ENCODE results near the gene DDIAS. TPM values are rescaled to one million over a fixed set of nuclear protein-coding genes. Genes with fewer than 3 reads are reported as not detected.

The DDIAS gene
- total and polyA plus RNA-seq, 9 of the 15 experiments (the other 6 are each of a cell fraction or from before 2014, with no cell fraction given), result 9.4 to 27.2 (median 23.3) TPM

- H4K20me1 ChIP-seq (replicated peaks; ENCODE audit: control insufficient read depth, insufficient read depth, low read length), result no peaks in the 10 kb centered on the region; the same call in 1 of the 2 replicates
- H3K4me2 ChIP-seq (ENCODE audit: insufficient read depth, low read length), result no peak overlapping the region
- H3K9ac ChIP-seq (ENCODE audit: insufficient read depth in 1 of 2, low read depth in 2 of 2, low read length in 2 of 2), result no peak overlapping the region
- TF ChIP-seq HNRNPL (IDR thresholded peaks at IDR 0.05; ENCODE audit: low read depth, low read length), result no peak
- TF ChIP-seq ATF4 (CRISPR knock-in tag; IDR thresholded peaks at IDR 0.05), result no peak
- TF ChIP-seq, protein P1, sequence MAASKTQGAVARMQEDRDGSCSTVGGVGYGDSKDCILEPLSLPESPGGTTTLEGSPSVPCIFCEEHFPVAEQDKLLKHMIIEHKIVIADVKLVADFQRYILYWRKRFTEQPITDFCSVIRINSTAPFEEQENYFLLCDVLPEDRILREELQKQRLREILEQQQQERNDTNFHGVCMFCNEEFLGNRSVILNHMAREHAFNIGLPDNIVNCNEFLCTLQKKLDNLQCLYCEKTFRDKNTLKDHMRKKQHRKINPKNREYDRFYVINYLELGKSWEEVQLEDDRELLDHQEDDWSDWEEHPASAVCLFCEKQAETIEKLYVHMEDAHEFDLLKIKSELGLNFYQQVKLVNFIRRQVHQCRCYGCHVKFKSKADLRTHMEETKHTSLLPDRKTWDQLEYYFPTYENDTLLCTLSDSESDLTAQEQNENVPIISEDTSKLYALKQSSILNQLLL (CRISPR knock-in tag; IDR thresholded peaks at IDR 0.05; ENCODE audit: borderline replicate concordance), result no peak
- no peak for TF ChIP-seq MCM3 (IDR thresholded peaks at IDR 0.05)
- TF ChIP-seq, protein P2, sequence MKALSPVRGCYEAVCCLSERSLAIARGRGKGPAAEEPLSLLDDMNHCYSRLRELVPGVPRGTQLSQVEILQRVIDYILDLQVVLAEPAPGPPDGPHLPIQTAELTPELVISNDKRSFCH (CRISPR knock-in tag; IDR thresholded peaks at IDR 0.05), result no peak
- TF ChIP-seq, protein P2 (tag; IDR thresholded peaks at IDR 0.05), result no peak
- TF ChIP-seq, protein P3, sequence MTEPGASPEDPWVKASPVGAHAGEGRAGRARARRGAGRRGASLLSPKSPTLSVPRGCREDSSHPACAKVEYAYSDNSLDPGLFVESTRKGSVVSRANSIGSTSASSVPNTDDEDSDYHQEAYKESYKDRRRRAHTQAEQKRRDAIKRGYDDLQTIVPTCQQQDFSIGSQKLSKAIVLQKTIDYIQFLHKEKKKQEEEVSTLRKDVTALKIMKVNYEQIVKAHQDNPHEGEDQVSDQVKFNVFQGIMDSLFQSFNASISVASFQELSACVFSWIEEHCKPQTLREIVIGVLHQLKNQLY (CRISPR knock-in tag; conservative IDR thresholded peaks at IDR 0.05), result no peak
- TF ChIP-seq SAFB (IDR thresholded peaks at IDR 0.05; ENCODE audit: borderline replicate concordance, low read depth, low read length), result no peak
- peak; percentile 87 for TF ChIP-seq RBM25 (IDR thresholded peaks at IDR 0.05; ENCODE audit: low read depth, low read length, severe bottlenecking)
- no peak for TF ChIP-seq CHAMP1 (IDR thresholded peaks at IDR 0.05)
- no peak for TF ChIP-seq HDAC2 (IDR thresholded peaks at IDR 0.05)
- no peak for TF ChIP-seq C11orf30 (IDR thresholded peaks at IDR 0.05; ENCODE audit: low read depth)
- peak; percentile 73 for TF ChIP-seq BCOR (IDR thresholded peaks at IDR 0.05)
- TF ChIP-seq SIX5 (IDR thresholded peaks at IDR 0.05; ENCODE audit: borderline replicate concordance in 1 of 2, insufficient read depth in 1 of 2, low read depth in 1 of 2, low read length in 2 of 2), result no peak
- TF ChIP-seq, protein P4, sequence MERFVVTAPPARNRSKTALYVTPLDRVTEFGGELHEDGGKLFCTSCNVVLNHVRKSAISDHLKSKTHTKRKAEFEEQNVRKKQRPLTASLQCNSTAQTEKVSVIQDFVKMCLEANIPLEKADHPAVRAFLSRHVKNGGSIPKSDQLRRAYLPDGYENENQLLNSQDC (CRISPR knock-in tag; IDR thresholded peaks at IDR 0.05), result no peak
- TF ChIP-seq KDM1A (IDR thresholded peaks at IDR 0.05), result peak in 1 of 2 experiments; percentile 31; a peak in 2 of 4 replicates
- H3K4me1 ChIP-seq (replicated peaks in 1 of 2; ENCODE audit: control insufficient read depth in 2 of 2, insufficient read depth in 2 of 2, low read length in 2 of 2), result no peaks in the 10 kb centered on the region
- POLR2A ChIA-PET, result no interaction called here
- no peak overlapping the region for H3K27ac ChIP-seq (ENCODE audit: extremely low read depth, low read depth, low read length)
- H3K27me3 ChIP-seq (ENCODE audit: control insufficient read depth in 2 of 2, insufficient read depth in 2 of 2, low read length in 2 of 2), result no peaks in the 10 kb centered on the region
- H3K36me3 ChIP-seq (ENCODE audit: control insufficient read depth, insufficient read depth, low read length), result no peaks in the 10 kb centered on the region
- ATAC-seq (no peak), DNase-seq (ENCODE audit: extremely low read depth in 1 of 4, low spot score in 3 of 4) (no peak), FAIRE-seq (no peak)
- H2AFZ ChIP-seq (ENCODE audit: low read depth, low read length), result no peak overlapping the region
- no peak overlapping the region for H3K4me3 ChIP-seq
- H3K9me1 ChIP-seq (ENCODE audit: control insufficient read depth, insufficient read depth, low read length), result no peaks in the 10 kb centered on the region
- intact Hi-C loops (cut with micrococcal nuclease), result no loop called here
- in situ Hi-C loops (cut with MboI), result loop anchor here (25.0 kb wide), 1 partner anchor 954 kb away; no protein-coding TSS in a partner anchor
- WGBS (ENCODE audit: insufficient coverage, low coverage, missing lambda C conversion rate), result 46% methylated on average over 2 of the region's 2 CpGs
- H3K79me2 ChIP-seq (ENCODE audit: control insufficient read depth, insufficient read depth, low read length), result no peaks in the 10 kb centered on the region
- CTCF ChIA-PET (ENCODE audit: low intra/inter-chr PET ratio), result no interaction called here
- BruUV-seq (replicated peaks), result no TSS peak
- H3K9me3 ChIP-seq (replicated peaks; ENCODE audit: control insufficient read depth, insufficient read depth, low read depth, low read length), result no peaks in the 10 kb centered on the region
Measured at GRCh38 chr11:82858133-82858532, 43.4 kb upstream of the DDIAS start.
